GM12801 (cell line): ENCODE data around the gene CYP46A1.

Source experiments
- TF ChIP-seq, protein P1 (sequence below): IDR thresholded peaks from one replicate; pipeline ENCODE4 v1.5.1; 2011; ENCODE audit warnings: control low read depth; ENCODE audit not compliant: insufficient read length; ENCODE audit errors: extremely low read depth

CYP46A1 gene

DNA sequence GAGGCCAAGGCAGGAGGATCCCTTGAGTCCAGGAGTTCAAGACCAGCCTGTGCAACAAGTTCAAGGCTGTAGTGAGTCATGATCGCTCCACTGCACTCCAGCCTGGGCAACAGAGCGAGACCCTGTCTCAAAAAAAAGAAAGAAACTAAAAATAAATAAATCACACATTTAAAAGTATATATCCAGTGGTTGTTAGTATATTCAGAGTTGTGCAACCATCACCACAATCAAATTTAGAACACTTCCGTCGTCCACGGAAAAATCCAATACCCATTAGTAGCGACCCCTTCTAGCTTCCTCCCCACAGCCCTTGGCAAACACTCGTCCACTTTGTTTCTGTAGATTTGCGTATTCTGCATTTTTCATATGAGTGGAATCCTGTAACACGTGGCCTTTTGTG lies 64.4 kb downstream of the CYP46A1 start:
- TF ChIP-seq, protein P1, sequence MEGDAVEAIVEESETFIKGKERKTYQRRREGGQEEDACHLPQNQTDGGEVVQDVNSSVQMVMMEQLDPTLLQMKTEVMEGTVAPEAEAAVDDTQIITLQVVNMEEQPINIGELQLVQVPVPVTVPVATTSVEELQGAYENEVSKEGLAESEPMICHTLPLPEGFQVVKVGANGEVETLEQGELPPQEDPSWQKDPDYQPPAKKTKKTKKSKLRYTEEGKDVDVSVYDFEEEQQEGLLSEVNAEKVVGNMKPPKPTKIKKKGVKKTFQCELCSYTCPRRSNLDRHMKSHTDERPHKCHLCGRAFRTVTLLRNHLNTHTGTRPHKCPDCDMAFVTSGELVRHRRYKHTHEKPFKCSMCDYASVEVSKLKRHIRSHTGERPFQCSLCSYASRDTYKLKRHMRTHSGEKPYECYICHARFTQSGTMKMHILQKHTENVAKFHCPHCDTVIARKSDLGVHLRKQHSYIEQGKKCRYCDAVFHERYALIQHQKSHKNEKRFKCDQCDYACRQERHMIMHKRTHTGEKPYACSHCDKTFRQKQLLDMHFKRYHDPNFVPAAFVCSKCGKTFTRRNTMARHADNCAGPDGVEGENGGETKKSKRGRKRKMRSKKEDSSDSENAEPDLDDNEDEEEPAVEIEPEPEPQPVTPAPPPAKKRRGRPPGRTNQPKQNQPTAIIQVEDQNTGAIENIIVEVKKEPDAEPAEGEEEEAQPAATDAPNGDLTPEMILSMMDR, result no peak

DNA sequence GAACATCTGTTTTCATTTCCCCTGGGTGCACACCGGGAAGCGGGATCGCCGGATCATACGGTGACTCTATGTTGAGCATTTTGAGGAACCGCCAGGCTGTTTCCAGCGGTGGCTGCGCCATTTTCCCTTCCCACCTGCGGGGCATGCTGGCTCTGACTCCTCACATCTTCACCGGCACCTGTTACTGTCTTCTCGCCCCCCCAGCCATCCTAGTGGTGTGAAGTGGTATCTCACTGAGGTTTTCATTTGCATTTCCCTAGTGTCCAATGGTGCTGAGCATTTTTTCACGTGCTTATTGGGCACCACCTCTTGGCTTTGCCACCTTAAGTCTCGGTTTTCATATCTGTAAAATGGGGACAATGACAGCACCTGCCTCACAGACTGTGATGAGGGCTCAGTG lies 65.0 kb downstream of the CYP46A1 start:
- TF ChIP-seq, protein P1, result no peak

DNA sequence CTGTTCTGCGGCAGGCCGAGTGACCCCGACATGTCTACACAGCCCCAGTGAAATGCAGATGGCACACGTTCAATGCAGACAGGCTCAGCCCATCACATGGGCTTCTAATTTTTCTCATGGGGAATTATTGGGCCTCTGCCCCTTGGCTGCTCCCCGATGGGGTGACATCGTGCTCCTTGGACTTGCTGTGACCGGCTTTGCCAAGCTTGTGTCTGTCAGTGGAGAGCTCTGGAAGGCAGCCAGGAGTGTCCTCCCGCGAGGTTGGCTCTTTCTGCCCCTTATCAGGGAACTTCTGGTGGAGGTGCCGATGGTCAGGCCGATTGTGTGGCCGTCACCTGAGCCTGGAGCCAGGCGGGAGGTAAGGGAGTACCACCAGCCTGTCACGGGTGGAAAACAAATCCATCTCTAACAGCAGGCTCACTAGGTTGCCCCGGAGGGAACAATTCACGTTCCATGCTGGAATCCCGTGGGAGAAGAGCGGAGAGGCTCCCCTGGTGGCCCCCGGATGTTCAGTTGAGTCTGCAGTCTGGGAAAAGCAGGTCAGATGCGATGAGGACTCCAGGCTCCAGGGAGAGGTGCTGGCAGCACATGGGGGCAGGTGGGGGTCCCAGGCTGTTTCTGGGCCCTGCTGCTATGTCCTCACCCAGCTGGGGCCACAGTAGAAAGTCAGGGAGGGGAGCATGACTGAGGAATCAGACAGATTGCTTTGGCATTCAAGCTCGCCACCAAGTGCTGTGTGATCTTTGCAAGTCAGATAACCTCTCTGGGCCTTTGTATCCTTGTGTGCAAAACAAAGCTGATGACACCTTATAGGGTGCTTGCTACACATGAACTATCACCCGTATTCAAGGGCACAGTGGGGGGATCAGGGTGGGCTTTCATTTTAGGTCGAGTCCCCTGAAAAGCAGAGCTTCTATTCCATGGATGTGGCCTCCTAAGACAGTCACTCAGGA lies 65.9 kb downstream of the CYP46A1 start:
- TF ChIP-seq, protein P1, result no peak

DNA sequence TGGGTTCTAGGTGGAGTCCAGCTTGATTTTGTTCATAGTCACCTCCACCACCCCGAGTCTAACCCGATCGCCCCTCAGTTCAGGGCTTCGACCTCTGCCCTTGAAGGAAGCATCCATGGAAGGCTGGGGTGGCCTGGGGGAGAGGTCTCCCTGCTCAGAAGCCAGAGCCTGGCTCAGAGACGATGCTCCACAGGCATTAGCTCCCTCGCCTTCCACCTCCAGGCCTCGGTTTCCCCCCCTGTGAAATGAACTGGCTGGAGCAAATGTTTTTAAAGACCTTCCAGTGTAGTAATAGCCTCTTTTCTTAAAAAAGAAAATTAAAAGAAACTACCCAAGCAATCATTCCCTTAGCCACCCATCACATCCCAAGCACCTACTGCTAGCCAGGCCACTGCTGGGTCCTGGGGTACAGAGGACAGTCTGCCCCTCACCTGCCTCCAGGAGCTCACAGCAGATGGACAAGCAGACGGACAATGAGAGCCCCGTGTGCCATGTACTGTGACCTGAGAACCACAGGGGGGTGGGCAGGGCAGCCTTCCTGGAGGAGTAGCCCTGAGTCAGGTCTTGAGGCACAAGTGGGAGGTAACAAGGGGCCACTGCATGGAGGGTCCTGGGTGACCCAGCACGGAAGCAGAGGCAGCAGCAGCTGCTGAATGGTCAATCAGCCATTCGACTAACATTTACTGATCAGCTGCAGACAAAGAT lies 66.8 kb downstream of the CYP46A1 start:
- TF ChIP-seq, protein P1, result no peak

DNA sequence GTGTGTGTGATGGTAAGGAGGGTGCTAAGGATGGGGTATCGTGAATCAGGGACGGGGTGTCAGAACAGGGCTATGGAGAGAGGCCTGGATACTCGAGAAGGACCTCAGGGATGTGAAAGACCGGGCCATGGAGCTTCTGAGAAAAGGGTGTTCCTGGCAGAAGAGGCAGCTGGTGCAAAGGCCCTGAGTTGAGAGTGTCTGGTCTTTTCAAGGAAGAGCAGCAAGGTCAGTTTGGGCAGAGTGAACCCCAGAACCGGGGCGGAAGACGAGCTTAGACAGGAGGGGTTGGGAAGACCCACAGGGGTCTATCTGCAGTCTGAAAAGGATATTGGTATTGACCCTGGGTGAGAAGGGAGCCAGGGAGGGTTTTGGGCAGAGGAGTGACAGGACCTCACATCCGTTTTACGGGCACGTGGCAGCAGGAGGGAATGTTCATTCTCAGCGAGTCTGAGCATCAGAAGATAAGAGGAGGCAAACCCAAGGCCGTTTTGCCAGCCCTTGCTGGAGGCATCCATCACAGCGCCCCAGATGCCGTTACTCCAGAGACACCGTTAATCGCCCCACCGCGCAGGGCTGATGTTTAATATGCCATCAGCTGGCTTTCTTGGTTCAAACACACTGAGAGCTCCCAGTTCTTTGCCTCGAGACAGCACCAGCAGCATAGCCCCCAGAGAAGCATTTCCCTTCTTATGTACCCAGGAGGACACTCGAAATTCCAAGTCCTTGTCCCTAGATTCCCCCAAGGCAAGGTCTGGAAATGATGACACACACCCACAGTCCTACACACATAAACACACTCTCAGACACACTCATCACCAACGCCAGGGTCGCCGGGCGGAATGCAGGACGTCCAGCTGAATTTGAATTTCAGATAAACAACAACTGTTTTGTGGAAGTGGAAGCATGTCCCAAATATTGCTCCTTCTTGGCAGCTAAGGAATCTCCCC lies 67.7 kb downstream of the CYP46A1 start:
- TF ChIP-seq, protein P1, result no peak

DNA sequence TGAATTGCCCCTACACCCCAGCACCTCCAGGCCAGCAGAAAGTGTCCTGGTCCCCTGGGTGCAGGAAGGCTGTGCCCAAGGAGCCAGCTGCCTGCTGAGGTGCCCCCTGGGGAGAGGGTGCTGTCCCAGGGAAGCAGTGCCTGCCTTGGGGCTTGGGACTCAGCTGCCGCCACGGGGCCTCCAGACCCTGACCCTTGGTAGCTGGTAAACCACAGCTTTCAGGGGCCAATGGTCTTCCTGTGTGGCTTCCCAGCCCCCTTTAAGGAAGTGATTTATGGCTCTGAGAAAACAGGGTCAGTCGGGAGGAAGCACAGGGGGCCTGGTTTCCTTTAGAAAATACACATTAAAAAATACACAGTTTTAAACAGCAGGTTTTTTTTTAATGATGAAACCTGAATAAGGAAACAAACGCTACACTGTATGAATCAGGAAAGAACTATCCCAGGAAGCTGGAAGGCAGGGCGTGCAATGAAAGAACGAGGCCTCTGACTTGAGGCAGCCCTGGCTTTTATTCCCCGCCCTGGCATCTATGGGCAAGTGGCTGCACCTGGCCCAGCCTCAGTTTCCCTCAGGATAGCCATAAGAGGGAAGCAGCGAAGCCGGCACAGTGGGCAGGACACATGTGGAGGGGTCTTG lies 68.5 kb downstream of the CYP46A1 start:
- TF ChIP-seq, protein P1, result no peak
